Ramos (cell line): ENCODE measurements around the gene VTCN1.
"Not testable (repeated sequence)": the region's sequence is repeated elsewhere in the genome, so short reads cannot be mapped to it uniquely, and the experiment has no call there.

ENCODE experiments used
- in situ Hi-C: fragments of 300-500 bp; cut with MboI; formaldehyde crosslinking; loops from one replicate; pipeline ENCODE4 v1.14.3; 2022; ENCODE audit warnings: low sequenced_read_pairs; ENCODE audit not compliant: unreplicated experiment

The VTCN1 gene

DNA sequence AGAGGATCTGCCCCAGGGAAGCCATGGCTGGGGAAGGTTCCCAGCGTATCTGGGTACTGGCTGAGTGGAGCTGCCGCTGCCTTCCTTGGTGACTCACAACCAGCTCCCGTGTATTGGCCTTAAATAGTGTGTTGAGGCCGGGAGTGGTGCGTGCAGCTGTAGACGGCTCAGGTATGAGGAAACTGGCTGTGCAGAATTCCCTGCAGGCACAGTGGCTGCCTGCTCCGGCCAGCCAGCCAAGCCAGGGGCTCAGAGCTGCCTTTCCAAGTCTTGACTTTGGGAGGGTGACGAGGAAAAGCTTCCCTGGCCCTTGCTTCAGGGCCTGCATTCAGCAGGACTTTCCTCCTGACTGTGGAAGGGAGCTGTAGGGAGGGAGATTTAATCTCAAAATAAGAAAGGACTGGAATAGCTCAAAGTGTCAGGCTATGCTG lies at the start of gene VTCN1:
Gene VTCN1 (minus strand): TSS at position 97 of the 431 bp plus-strand sequence. CDS start 72 bp downstream, at position 25.
- in situ Hi-C loops, result no loop called here

DNA sequence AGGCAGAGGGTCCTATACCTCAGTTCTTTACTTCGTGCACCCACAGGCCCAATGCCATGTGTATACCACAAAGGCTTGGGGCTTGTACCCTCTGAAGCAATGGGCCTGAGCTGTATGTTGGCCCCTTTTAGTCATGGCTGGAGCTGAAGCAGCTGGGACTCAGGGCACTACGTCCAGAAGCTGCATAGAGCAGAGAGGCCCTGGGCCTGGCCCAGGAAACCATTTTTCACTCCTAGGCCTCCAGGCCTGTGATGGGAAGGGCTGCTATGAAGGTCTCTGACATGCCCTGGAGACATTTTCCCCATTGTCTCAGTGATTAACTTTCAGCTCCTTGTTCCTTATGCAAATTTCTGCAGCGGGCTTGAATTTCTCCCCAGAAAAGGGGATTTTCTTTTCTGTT lies 48.1 kb upstream of the VTCN1 start:
- in situ Hi-C loops, result no loop called here

DNA sequence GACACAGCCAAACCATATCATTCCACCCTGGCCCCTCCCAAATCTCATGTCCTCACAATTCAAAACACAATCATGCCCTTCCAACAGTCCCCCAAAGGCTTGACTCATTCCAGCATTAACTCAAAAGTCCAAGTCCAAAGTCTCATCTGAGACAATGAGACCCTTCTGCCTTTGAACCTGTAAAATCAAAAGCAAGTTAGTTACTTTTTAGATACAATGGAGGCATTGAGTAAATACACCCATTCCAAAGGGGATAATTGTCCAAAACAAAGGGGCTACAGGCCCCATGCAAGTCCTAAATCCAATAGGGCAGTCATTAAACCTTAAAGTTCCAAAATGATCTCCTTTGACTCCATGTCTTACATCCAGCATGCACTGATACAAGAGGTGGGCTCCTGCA lies 47.3 kb upstream of the VTCN1 start:
- in situ Hi-C loops, result not testable (repeated sequence)

GRCh38 chr1:117257291-117257690 lies 46.6 kb upstream of the VTCN1 start:
- in situ Hi-C loops, result no loop called here

DNA sequence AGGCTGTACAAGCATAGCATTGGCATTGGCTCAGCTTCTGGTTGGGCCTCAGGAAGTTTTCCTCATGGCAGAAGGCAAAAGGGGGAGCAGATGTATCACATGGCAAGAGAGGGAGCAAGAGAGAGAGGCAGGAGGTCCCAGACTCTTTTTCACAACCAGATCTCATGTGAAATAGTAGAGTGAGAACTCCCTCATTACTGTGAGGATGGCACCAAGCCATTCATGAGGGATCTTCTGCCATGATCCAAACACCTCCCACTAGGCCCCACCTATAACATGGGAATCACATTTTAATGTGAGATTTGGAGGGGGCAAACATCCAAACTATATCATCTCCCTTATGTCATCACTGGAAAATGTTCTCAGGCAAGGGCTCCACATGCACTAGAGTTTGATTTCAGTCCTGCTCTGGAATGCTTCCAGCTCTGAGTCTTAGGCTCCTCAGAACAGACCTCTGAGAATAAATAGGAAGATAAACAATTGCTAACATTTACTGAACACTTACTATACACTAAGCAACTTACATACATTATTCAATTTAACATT lies 39.4 kb upstream of the VTCN1 start:
- in situ Hi-C loops, result no loop called here

GRCh38 chr1:117244971-117245370 lies 34.2 kb upstream of the VTCN1 start:
- in situ Hi-C loops, result no loop called here

GRCh38 chr1:117244306-117244705 lies 33.6 kb upstream of the VTCN1 start:
- in situ Hi-C loops, result no loop called here

DNA sequence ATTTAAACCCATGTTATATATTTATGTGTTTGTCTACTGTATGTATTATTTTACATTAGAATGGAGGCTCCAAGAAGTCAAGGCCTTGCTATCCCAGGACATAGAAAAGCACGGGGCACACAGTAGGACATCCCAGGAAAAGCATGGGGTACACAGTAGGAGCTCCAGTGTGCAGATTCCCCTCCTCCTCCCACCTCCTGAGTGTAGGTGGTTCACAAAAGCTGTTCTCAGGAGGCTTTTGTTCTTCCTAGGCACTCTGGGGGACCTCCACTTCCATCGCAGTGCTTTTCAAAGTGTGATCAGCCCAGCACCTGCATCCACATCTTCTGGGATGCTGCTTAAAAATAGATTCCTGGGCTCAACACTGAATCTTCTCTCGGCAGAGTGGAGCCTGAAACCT lies 30.8 kb upstream of the VTCN1 start:
- in situ Hi-C loops, result no loop called here

- in situ Hi-C loops, result no loop called here
These were observed 29.8 kb upstream of the VTCN1 start for GRCh38 chr1:117240547-117240946.

DNA sequence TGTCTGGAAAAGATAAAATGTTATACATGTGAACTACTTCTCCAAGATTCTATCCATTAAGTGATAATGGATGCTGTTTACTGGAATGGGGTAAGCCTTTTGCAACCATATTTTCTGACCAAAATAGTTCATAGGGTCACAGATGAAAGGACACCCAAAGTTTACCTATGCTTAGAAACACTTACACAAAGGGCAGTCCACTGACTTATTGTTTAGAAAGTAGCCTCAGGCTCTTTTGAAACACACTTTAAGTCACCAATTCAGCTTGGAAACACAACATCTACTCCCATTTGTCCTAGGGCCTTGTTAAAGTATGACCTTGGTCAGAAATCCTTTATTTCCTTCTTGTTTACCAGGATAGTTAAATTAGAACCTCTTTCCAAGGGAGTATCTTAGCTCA lies 28.7 kb upstream of the VTCN1 start:
- in situ Hi-C loops, result no loop called here

GRCh38 chr1:117237726-117238381 lies 27.1 kb upstream of the VTCN1 start:
- in situ Hi-C loops, result no loop called here

- in situ Hi-C loops, result no loop called here
These were observed 25.2 kb upstream of the VTCN1 start for GRCh38 chr1:117235863-117236465.

DNA sequence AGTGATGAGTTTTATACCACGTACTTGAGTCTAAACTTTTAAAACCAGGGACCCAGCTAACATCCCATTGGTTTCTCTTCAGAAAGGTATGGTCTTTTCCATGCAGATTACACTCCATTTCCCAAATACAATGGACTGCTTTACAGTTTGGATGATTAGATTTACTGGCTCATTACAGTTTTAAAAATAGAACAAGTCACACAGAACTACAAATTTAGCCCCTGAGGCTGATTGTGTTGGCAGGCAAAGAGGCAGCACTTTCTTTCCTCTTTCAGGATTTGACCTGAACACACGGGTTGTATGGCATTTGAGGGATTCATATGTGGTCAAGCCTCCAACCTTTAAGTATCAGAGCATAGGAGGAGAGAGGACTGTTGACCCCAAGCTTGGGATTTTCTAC lies 21.8 kb upstream of the VTCN1 start:
- in situ Hi-C loops, result no loop called here

DNA sequence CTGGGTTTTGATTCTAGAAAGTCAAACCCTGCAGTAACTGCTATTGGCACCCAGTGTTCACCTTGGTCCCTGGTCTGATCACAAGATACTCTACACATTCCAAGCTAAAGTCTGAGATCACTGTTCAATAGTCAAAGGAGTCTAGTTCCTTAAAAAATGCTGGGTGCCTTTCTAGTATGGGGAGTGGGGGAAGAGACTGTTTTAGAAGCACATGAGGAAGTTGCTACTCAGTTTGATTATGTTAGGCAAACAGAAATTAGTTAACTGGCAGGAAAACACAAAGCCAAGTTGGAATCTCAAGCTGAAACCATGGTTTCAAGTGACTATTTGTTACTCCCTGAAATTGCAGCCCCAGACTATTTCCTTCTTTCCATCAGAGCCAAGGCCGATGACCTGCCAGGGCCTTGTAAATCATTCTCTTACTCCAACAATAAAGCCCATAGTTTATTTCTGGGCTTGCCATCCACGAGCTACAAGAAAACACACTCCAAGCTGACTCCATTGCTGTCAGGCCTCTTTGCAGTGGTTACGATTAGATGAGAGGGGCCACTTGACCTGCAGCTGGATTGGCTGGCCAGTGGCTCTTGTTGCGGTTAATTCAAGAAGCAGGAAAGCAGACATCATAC lies 21.1 kb upstream of the VTCN1 start:
- in situ Hi-C loops, result no loop called here

DNA sequence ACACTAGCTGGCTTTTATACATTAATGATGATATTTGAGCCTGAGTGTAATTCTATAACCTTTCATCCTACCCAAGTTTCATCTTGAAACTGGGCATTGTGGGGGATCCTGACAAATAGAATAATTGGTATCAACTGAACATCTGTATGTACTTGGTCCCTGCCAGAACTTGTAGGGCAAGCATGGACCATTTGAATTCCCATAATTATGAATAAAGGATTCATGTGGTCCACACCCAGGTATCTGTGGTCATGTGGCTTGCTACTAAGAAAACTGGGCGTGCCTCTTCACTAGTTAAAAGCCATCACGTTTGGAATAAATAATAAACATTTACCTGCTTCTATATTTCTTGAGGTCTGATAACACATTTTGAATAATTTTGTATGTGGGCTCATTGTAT lies 20.6 kb upstream of the VTCN1 start:
- in situ Hi-C loops, result no loop called here

DNA sequence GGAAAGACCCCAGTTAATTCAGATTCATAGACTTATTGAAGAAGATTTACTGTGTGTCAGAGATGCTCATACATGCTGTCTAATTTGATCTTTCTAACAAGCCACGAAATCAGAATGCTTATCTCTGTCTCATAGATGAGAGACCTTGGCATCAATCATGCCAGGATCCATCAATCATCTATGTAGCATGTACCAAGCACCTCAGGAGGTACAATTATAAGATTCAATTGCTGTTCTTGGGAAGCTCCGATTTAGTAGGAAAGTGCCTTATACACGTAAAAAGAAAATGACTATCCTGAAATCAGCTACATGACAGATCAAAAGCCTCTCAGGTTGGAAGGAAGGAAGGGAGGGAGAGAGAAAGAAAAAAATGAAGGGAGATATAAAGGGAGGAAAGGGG lies 18.5 kb upstream of the VTCN1 start:
- in situ Hi-C loops, result no loop called here

GRCh38 chr1:117225931-117226330 lies 15.2 kb upstream of the VTCN1 start:
- in situ Hi-C loops, result no loop called here

- in situ Hi-C loops, result no loop called here
These were observed 6.0 kb upstream of the VTCN1 start for GRCh38 chr1:117216718-117217117.

- in situ Hi-C loops, result no loop called here
These were observed 5.2 kb upstream of the VTCN1 start for GRCh38 chr1:117215733-117216462.

GRCh38 chr1:117215019-117215418 lies 4.3 kb upstream of the VTCN1 start:
- in situ Hi-C loops, result no loop called here

DNA sequence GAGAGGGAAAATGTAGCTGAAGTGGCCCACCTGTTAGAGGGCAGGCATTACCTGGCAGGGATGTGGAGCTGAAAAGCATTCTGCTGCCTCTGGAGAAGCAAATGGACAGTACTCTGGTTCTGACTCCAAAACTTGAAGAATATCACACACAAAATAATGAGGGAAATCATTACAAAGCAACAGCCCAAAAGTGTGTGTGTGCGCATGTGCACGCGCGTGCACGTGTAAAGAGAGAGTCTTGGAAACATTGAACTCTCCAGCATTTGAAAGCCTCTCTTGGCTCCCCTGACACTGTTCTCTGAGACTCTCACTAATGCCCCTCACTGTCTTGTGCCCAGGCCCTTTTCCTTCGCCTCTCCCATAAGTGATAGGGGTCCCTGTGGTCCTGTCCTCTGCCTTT lies 2.3 kb upstream of the VTCN1 start:
- in situ Hi-C loops, result no loop called here
